ENCODE data around the gene DAPK1.

DNA sequence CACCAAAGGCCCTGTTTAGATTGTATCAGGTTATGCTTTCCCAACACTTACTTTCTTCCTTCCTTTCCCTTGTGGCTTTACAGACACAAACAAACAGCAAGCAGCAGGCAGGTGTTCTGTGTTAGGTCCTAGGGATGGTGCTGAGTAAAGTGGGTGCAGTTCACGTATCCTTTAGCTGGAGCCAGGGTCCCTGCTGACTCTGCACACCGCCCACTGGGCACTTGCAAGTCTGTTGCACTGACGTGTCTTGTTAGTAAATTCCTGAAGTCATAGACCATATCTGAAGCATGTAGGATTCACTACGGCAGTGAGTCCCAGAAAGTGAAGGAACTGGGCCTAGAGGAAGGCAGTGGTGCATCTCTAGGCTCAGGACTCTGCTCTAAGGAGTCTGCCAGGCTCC is 96.5 kb downstream of the DAPK1 start:
- TF ChIP-seq, protein P1, sequence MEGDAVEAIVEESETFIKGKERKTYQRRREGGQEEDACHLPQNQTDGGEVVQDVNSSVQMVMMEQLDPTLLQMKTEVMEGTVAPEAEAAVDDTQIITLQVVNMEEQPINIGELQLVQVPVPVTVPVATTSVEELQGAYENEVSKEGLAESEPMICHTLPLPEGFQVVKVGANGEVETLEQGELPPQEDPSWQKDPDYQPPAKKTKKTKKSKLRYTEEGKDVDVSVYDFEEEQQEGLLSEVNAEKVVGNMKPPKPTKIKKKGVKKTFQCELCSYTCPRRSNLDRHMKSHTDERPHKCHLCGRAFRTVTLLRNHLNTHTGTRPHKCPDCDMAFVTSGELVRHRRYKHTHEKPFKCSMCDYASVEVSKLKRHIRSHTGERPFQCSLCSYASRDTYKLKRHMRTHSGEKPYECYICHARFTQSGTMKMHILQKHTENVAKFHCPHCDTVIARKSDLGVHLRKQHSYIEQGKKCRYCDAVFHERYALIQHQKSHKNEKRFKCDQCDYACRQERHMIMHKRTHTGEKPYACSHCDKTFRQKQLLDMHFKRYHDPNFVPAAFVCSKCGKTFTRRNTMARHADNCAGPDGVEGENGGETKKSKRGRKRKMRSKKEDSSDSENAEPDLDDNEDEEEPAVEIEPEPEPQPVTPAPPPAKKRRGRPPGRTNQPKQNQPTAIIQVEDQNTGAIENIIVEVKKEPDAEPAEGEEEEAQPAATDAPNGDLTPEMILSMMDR (conservative IDR thresholded peaks at IDR 0.05 in 1 of 2, IDR thresholded peaks at IDR 0.05 in 1 of 2; ENCODE audit: extremely low read depth in 1 of 2, insufficient read depth in 1 of 2, low read depth in 1 of 2, low read length in 2 of 2) = no peak
- no peak for TF ChIP-seq EZH2 (IDR thresholded peaks at IDR 0.05; ENCODE audit: borderline replicate concordance, low read length)
